Measurements from ENCODE around the gene TMEM238L. TPM values are rescaled to one million over a fixed set of nuclear protein-coding genes. Genes with fewer than 3 reads are reported as not detected.

Gene TMEM238L
- total and polyA plus RNA-seq, 9 of the 15 experiments (the other 6 are each of a cell fraction or from before 2014, with no cell fraction given), result not detected

- TF ChIP-seq MGA (IDR thresholded peaks at IDR 0.05) (no peak), ZNF274 (IDR thresholded peaks at IDR 0.05; ENCODE audit: borderline replicate concordance, low read depth, low read length) (no peak), ZNF165 (CRISPR knock-in tag; IDR thresholded peaks at IDR 0.05; ENCODE audit: borderline replicate concordance) (no peak), ARHGAP35 (IDR thresholded peaks at IDR 0.05; ENCODE audit: partially characterized antibody) (peak; percentile 76), PML (IDR thresholded peaks at IDR 0.05; ENCODE audit: low read length) (peak; percentile 98), CHD4 (IDR thresholded peaks at IDR 0.05; ENCODE audit: insufficient read depth, insufficient replicate concordance, low read depth, low read length, poor library complexity, severe bottlenecking) (no peak), TRIM28 (IDR thresholded peaks at IDR 0.05) (no peak), E2F8 (IDR thresholded peaks at IDR 0.05; ENCODE audit: low read depth, partially characterized antibody) (no peak), E2F5 (CRISPR knock-in tag; IDR thresholded peaks at IDR 0.05) (no peak), SAFB (IDR thresholded peaks at IDR 0.05; ENCODE audit: borderline replicate concordance, low read depth, low read length) (no peak), ZNF695 (CRISPR knock-in tag; IDR thresholded peaks at IDR 0.05) (no peak), ZNF75A (CRISPR knock-in tag; IDR thresholded peaks at IDR 0.05) (no peak)
Observed at GRCh38 chr17:10790491-10791401, 13.2 kb downstream of the TMEM238L start (continued).

All from K562 (cell line).